HepG2 (cell line): Measurements from ENCODE around the gene SS18L1. TPM values are rescaled to one million over a fixed set of nuclear protein-coding genes. Genes with fewer than 3 reads are reported as not detected.

Experiments used
- EHMT2 ChIP-seq: fragments of 200-600 bp; sonication (generic); IDR thresholded peaks from 2 replicates; pipeline ENCODE4 v1.7.0; 2017; ENCODE audit warnings: antibody characterized with exemption, low read depth, low read length, borderline replicate concordance
- GABPB1 ChIP-seq: IDR thresholded peaks from 2 replicates; pipeline ENCODE4 v1.6.1; 2016; ENCODE audit warnings: mild to moderate bottlenecking, missing genetic modification reagents, moderate library complexity, missing compliant biosample characterization
- GZF1 ChIP-seq: sonication (generic); formaldehyde crosslinking; IDR thresholded peaks from 2 replicates; pipeline ENCODE4 v1.5.1; 2020; ENCODE audit warnings: mild to moderate bottlenecking, missing genetic modification reagents
- NONO ChIP-seq, 2 experiments: fragments of 450-650 bp in 1 of 2; sonication (generic) in 1 of 2; formaldehyde crosslinking in 1 of 2; IDR thresholded peaks in 1 of 2; conservative IDR thresholded peaks in 1 of 2; 2 replicates each; pipeline versions ENCODE4 v1.6.1 to v1.8.0; 2017 to 2022; ENCODE audit warnings: mild to moderate bottlenecking in 1 of 2, missing genetic modification reagents in 1 of 2, moderate library complexity in 1 of 2
- NRL ChIP-seq: sonication (generic); formaldehyde crosslinking; IDR thresholded peaks from 2 replicates; pipeline ENCODE4 v1.5.0; 2020; ENCODE audit warnings: missing genetic modification reagents, mild to moderate bottlenecking, moderate library complexity, borderline replicate concordance
- ONECUT2 ChIP-seq: sonication (generic); formaldehyde crosslinking; IDR thresholded peaks from 2 replicates; pipeline ENCODE4 v1.4.0; 2020; ENCODE audit warnings: missing genetic modification reagents
- PLRG1 ChIP-seq: fragments of 450-650 bp; conservative IDR thresholded peaks from 2 replicates; pipeline ENCODE4 v1.6.1; 2016
- POLR2AphosphoS2 ChIP-seq: IDR thresholded peaks from 2 replicates; pipeline ENCODE4 v1.6.1; 2011; ENCODE audit warnings: low read depth, low read length, improper control_type of control experiment
- RARG ChIP-seq: sonication (generic); formaldehyde crosslinking; IDR thresholded peaks from 2 replicates; pipeline ENCODE4 v1.4.0; 2020; ENCODE audit warnings: low read depth, mild to moderate bottlenecking, missing genetic modification reagents
- RBM22 ChIP-seq: fragments of 200-400 bp; formaldehyde crosslinking; optimal IDR thresholded peaks from 2 replicates; pipeline ENCODE3; 2017; ENCODE audit warnings: mild to moderate bottlenecking, low read length, moderate library complexity
- REPIN1 ChIP-seq: sonication (generic); formaldehyde crosslinking; IDR thresholded peaks from 2 replicates; pipeline ENCODE4 v1.8.0; 2022; ENCODE audit warnings: missing genetic modification reagents, low read depth, mild to moderate bottlenecking, borderline replicate concordance
- SMARCE1 ChIP-seq: fragments of 450-650 bp; IDR thresholded peaks from 2 replicates; pipeline ENCODE4 v1.6.1; 2017; ENCODE audit warnings: borderline replicate concordance
- TCF7 ChIP-seq: sonication (generic); IDR thresholded peaks from 2 replicates; pipeline ENCODE4 v1.6.1; 2016; ENCODE audit warnings: antibody characterized with exemption, low read depth
- TFE3 ChIP-seq: IDR thresholded peaks from 2 replicates; pipeline ENCODE4 v1.6.1; 2016
- U2AF1 ChIP-seq: fragments of 200-400 bp; formaldehyde crosslinking; optimal IDR thresholded peaks from 2 replicates; pipeline ENCODE3; 2017; ENCODE audit warnings: mild to moderate bottlenecking, low read depth, low read length
- ZFY ChIP-seq: sonication (generic); formaldehyde crosslinking; IDR thresholded peaks from 2 replicates; pipeline ENCODE4 v1.4.0; 2020; ENCODE audit warnings: missing genetic modification reagents
- ZNF10 ChIP-seq: sonication (generic); formaldehyde crosslinking; IDR thresholded peaks from 2 replicates; pipeline ENCODE4 v1.4.0; 2020; ENCODE audit warnings: mild to moderate bottlenecking, low read depth, missing genetic modification reagents, borderline replicate concordance
- ZNF17 ChIP-seq: sonication (generic); formaldehyde crosslinking; IDR thresholded peaks from 2 replicates; pipeline ENCODE4 v1.5.0; 2020; ENCODE audit warnings: mild to moderate bottlenecking, missing genetic modification reagents
- ZNF225 ChIP-seq: sonication (generic); formaldehyde crosslinking; IDR thresholded peaks from 2 replicates; pipeline ENCODE4 v1.4.0; 2020; ENCODE audit warnings: mild to moderate bottlenecking, missing genetic modification reagents
- ZNF362 ChIP-seq: sonication (generic); formaldehyde crosslinking; IDR thresholded peaks from 2 replicates; pipeline ENCODE4 v1.4.0; 2020; ENCODE audit warnings: missing genetic modification reagents, mild to moderate bottlenecking, borderline replicate concordance
- ZNF598 ChIP-seq: sonication (generic); formaldehyde crosslinking; IDR thresholded peaks from 2 replicates; pipeline ENCODE4 v1.5.1; 2020; ENCODE audit warnings: mild to moderate bottlenecking, missing genetic modification reagents, borderline replicate concordance
- ZNF777 ChIP-seq: sonication (generic); formaldehyde crosslinking; IDR thresholded peaks from 2 replicates; pipeline ENCODE4 v1.4.0; 2020; ENCODE audit warnings: missing genetic modification reagents
- ZSCAN5A ChIP-seq: sonication (generic); formaldehyde crosslinking; IDR thresholded peaks from 2 replicates; pipeline ENCODE4 v1.8.0; 2022; ENCODE audit warnings: mild to moderate bottlenecking, missing genetic modification reagents, borderline replicate concordance
- ZUFSP ChIP-seq: sonication (generic); formaldehyde crosslinking; IDR thresholded peaks from 2 replicates; pipeline ENCODE4 v1.9.0; 2021; ENCODE audit warnings: missing genetic modification reagents, mild to moderate bottlenecking, borderline replicate concordance
- polyA plus RNA-seq, 8 experiments: library from polyadenylated mRNA; depleted of rRNA in 3 of 8; stranded (reverse) in 7 of 8; unstranded in 1 of 8; fragments of >200 nt; fragmentation: Illumina TruSeq in 4 of 8; extraction: Trizol in 4 of 8; gene quantifications; 2 replicates each; pipeline versions ENCODE4 v1.2.1 to v1.2.3, GENCODE V29; 2011 to 2016; ENCODE audit warnings: low read depth in 4 of 8, missing spikeins in 1 of 8, mixed read lengths in 1 of 8; ENCODE audit not compliant: insufficient read depth in 1 of 8
- total RNA-seq, 5 experiments: library from RNA; depleted of rRNA; stranded (reverse); fragments of >200 nt; fragmentation: Illumina TruSeq; extraction: Trizol; gene quantifications; 2 replicates each; pipeline ENCODE4 v1.2.3, GENCODE V29; 2016; ENCODE audit warnings: low read depth in 1 of 5

Gene SS18L1
- total and polyA plus RNA-seq, 2 of the 13 experiments (the other 11 are each of a cell fraction or from before 2014, with no cell fraction given): 17.8 to 27.6 TPM

- TF ChIP-seq TFE3 (CRISPR knock-in tag) (no peak; the same call in 1 of the 2 replicates), ZSCAN5A (CRISPR knock-in tag) (no peak), GABPB1 (CRISPR knock-in tag) (no peak; the same call in 1 of the 2 replicates), GZF1 (CRISPR knock-in tag) (no peak), U2AF1 (no peak), RARG (CRISPR knock-in tag) (no peak), ZNF10 (CRISPR knock-in tag) (no peak), NRL (CRISPR knock-in tag) (peak; percentile 56), ZUFSP (CRISPR knock-in tag) (no peak), ZNF225 (CRISPR knock-in tag) (0 out of 2 replicates have a peak, but pooled peaks have one; percentile 26), PLRG1 (no peak), RBM22 (no peak), NONO (IDR thresholded peaks at IDR 0.05) (no peak), NONO (CRISPR knock-in tag; conservative IDR thresholded peaks at IDR 0.05) (no peak), ZNF17 (CRISPR knock-in tag) (no peak), EHMT2 (no peak), TCF7 (no peak), ZNF362 (no peak), ONECUT2 (CRISPR knock-in tag) (no peak), REPIN1 (CRISPR knock-in tag) (no peak; the same call in 1 of the 2 replicates), ZNF598 (CRISPR knock-in tag) (no peak), SMARCE1 (no peak), POLR2AphosphoS2 (no peak), ZFY (CRISPR knock-in tag) (peak; percentile 29; the same call in 1 of the 2 replicates), ZNF777 (CRISPR knock-in tag) (peak; percentile 30; the same call in 1 of the 2 replicates)
Measured at GRCh38 chr20:62208795-62209755, 65.5 kb downstream of the SS18L1 start (continued).
